ENCODE results near the gene EIF3A. TPM values are rescaled to one million over a fixed set of nuclear protein-coding genes. Genes with fewer than 3 reads are reported as not detected.

The EIF3A gene
- total and polyA plus RNA-seq, 4 donors: 27.5 to 88.9 (median 47.6) TPM

DNA sequence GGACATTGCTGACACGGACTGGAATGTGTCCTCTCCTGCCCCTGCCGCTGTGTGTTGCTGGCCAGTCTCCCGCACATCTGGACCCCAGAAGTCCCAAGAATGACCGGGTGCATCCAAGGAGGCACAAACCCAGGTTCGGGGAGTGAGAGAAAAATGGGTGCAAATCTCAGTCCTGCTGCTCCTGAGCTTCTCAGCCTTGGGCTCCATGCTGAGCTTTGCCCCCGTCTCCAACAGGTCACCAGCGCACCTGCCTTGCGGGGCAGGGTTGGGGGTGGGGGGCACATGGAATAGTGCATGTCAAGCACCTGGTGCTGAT is 57.1 kb downstream of the EIF3A start:
- H3K9ac ChIP-seq (ENCODE audit: low read depth in 1 of 2, low read length in 2 of 2): no peak overlapping the region
- H3K9me3 ChIP-seq (ENCODE audit: control insufficient read depth in 4 of 4, low read length in 3 of 4): no peaks in the 10 kb centered on the region
- H3K4me1 ChIP-seq (ENCODE audit: control insufficient read depth in 4 of 4, insufficient read depth in 4 of 4, low read length in 3 of 4): no peaks in the 10 kb centered on the region
- WGBS: 77% methylated on average over 8 of the region's 8 CpGs
- H3K36me3 ChIP-seq (ENCODE audit: control insufficient read depth in 4 of 4, insufficient read depth in 3 of 4, low read depth in 1 of 4, low read length in 3 of 4): no peaks in the 10 kb centered on the region
- H3K27me3 ChIP-seq (ENCODE audit: control insufficient read depth in 4 of 4, insufficient read depth in 4 of 4, low read length in 3 of 4): no peaks in the 10 kb centered on the region
- no peak for TF ChIP-seq RXRA (IDR thresholded peaks at IDR 0.05)
- TF ChIP-seq, protein P1, sequence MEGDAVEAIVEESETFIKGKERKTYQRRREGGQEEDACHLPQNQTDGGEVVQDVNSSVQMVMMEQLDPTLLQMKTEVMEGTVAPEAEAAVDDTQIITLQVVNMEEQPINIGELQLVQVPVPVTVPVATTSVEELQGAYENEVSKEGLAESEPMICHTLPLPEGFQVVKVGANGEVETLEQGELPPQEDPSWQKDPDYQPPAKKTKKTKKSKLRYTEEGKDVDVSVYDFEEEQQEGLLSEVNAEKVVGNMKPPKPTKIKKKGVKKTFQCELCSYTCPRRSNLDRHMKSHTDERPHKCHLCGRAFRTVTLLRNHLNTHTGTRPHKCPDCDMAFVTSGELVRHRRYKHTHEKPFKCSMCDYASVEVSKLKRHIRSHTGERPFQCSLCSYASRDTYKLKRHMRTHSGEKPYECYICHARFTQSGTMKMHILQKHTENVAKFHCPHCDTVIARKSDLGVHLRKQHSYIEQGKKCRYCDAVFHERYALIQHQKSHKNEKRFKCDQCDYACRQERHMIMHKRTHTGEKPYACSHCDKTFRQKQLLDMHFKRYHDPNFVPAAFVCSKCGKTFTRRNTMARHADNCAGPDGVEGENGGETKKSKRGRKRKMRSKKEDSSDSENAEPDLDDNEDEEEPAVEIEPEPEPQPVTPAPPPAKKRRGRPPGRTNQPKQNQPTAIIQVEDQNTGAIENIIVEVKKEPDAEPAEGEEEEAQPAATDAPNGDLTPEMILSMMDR (IDR thresholded peaks at IDR 0.05; ENCODE audit: low read depth, low read length, missing input control): no peak
- no peak for TF ChIP-seq HNF4A (conservative IDR thresholded peaks at IDR 0.05)
- no peak for TF ChIP-seq EGR1 (IDR thresholded peaks at IDR 0.05; ENCODE audit: low read depth in 2 of 2)
- no peak for TF ChIP-seq RAD21 (IDR thresholded peaks at IDR 0.05)
- no peak for TF ChIP-seq NR2F2 (IDR thresholded peaks at IDR 0.05)
- no peak for TF ChIP-seq FOXA1 (IDR thresholded peaks at IDR 0.05)
- TF ChIP-seq, protein P2, sequence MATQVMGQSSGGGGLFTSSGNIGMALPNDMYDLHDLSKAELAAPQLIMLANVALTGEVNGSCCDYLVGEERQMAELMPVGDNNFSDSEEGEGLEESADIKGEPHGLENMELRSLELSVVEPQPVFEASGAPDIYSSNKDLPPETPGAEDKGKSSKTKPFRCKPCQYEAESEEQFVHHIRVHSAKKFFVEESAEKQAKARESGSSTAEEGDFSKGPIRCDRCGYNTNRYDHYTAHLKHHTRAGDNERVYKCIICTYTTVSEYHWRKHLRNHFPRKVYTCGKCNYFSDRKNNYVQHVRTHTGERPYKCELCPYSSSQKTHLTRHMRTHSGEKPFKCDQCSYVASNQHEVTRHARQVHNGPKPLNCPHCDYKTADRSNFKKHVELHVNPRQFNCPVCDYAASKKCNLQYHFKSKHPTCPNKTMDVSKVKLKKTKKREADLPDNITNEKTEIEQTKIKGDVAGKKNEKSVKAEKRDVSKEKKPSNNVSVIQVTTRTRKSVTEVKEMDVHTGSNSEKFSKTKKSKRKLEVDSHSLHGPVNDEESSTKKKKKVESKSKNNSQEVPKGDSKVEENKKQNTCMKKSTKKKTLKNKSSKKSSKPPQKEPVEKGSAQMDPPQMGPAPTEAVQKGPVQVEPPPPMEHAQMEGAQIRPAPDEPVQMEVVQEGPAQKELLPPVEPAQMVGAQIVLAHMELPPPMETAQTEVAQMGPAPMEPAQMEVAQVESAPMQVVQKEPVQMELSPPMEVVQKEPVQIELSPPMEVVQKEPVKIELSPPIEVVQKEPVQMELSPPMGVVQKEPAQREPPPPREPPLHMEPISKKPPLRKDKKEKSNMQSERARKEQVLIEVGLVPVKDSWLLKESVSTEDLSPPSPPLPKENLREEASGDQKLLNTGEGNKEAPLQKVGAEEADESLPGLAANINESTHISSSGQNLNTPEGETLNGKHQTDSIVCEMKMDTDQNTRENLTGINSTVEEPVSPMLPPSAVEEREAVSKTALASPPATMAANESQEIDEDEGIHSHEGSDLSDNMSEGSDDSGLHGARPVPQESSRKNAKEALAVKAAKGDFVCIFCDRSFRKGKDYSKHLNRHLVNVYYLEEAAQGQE (IDR thresholded peaks at IDR 0.05): no peak
- TF ChIP-seq JUND (IDR thresholded peaks at IDR 0.05): no peak
- no peak for TF ChIP-seq SP1 (IDR thresholded peaks at IDR 0.05)
- TF ChIP-seq, protein P3, sequence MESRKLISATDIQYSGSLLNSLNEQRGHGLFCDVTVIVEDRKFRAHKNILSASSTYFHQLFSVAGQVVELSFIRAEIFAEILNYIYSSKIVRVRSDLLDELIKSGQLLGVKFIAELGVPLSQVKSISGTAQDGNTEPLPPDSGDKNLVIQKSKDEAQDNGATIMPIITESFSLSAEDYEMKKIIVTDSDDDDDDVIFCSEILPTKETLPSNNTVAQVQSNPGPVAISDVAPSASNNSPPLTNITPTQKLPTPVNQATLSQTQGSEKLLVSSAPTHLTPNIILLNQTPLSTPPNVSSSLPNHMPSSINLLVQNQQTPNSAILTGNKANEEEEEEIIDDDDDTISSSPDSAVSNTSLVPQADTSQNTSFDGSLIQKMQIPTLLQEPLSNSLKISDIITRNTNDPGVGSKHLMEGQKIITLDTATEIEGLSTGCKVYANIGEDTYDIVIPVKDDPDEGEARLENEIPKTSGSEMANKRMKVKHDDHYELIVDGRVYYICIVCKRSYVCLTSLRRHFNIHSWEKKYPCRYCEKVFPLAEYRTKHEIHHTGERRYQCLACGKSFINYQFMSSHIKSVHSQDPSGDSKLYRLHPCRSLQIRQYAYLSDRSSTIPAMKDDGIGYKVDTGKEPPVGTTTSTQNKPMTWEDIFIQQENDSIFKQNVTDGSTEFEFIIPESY (IDR thresholded peaks at IDR 0.05): no peak
- no peak for TF ChIP-seq GABPA (IDR thresholded peaks at IDR 0.05 in 1 of 2, conservative IDR thresholded peaks at IDR 0.05 in 1 of 2)
- no peak for TF ChIP-seq FOXA2 (IDR thresholded peaks at IDR 0.05)
- TF ChIP-seq, protein P4, sequence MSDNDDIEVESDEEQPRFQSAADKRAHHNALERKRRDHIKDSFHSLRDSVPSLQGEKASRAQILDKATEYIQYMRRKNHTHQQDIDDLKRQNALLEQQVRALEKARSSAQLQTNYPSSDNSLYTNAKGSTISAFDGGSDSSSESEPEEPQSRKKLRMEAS (IDR thresholded peaks at IDR 0.05): no peak
- TF ChIP-seq TAF1 (conservative IDR thresholded peaks at IDR 0.05): no peak
- no peak for TF ChIP-seq YY1 (IDR thresholded peaks at IDR 0.05)
- no peak overlapping the region for H3K4me3 ChIP-seq (ENCODE audit: low read depth in 1 of 3, low read length in 3 of 3)
- no peak for DNase-seq (ENCODE audit: low spot score)
- H3K27ac ChIP-seq (ENCODE audit: low read depth in 1 of 2, low read length in 2 of 2): no peak overlapping the region

DNA sequence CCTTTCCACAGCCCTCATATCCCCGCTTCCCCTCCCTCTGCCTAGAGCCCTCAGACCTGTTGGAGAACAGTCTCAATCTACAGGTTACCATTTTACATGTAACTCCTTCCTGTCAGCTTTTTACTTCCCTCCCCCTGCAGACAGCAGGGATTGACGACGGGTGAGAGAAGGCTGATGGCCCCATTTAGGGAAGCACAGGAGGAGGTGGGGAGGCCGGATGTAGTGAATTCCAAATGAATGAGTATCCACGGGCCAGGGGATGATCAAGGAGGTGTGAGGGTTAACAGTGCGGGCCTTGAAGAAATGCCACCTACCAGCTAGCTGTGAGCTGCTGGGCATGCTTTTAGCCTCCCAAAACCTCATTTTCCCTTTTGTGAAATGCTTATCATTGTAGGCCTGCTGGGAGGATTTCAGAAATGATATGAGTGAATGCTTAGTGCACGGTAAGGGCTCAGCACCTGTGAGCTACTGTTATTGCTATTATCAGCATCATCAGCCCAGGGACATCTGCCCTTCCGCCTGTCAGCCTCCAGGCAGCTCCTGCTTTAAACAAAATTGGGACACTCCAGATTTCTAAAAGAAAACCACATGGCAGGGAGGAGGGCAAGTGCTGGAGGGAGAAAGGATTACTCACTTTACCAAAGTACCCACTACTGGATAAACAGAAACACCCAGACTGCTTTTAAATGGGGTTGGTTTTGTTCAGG is 57.6 kb downstream of the EIF3A start:
- 79% methylated on average over 8 of the region's 8 CpGs for WGBS
- no peak overlapping the region for H3K27ac ChIP-seq (ENCODE audit: low read depth in 1 of 2, low read length in 2 of 2)
- TF ChIP-seq, protein P5, sequence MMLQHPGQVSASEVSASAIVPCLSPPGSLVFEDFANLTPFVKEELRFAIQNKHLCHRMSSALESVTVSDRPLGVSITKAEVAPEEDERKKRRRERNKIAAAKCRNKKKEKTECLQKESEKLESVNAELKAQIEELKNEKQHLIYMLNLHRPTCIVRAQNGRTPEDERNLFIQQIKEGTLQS (IDR thresholded peaks at IDR 0.05): no peak
- no peak for TF ChIP-seq SP1 (IDR thresholded peaks at IDR 0.05)
- TF ChIP-seq EGR1 (IDR thresholded peaks at IDR 0.05; ENCODE audit: low read depth in 2 of 2): no peak
- TF ChIP-seq HNF4A (conservative IDR thresholded peaks at IDR 0.05): no peak
- no peak for TF ChIP-seq JUND (IDR thresholded peaks at IDR 0.05)
- no peak for TF ChIP-seq HNF4G (IDR thresholded peaks at IDR 0.05)
- TF ChIP-seq, protein P2 (IDR thresholded peaks at IDR 0.05): no peak
- TF ChIP-seq FOXA2 (IDR thresholded peaks at IDR 0.05): no peak
- no peak for TF ChIP-seq RAD21 (IDR thresholded peaks at IDR 0.05)
- no peak for TF ChIP-seq NR2F2 (IDR thresholded peaks at IDR 0.05)
- TF ChIP-seq TAF1 (conservative IDR thresholded peaks at IDR 0.05): no peak
- TF ChIP-seq, protein P3 (IDR thresholded peaks at IDR 0.05): no peak
- TF ChIP-seq RXRA (IDR thresholded peaks at IDR 0.05): no peak

More for the DNA sequence above, 57.6 kb downstream of the EIF3A start:
- H3K4me1 ChIP-seq (ENCODE audit: control insufficient read depth in 4 of 4, insufficient read depth in 4 of 4, low read length in 3 of 4): no peaks in the 10 kb centered on the region
- no peaks in the 10 kb centered on the region for H3K36me3 ChIP-seq (ENCODE audit: control insufficient read depth in 4 of 4, insufficient read depth in 3 of 4, low read depth in 1 of 4, low read length in 3 of 4)
- H3K9ac ChIP-seq (ENCODE audit: low read depth in 1 of 2, low read length in 2 of 2): no peak overlapping the region
- no peaks in the 10 kb centered on the region for H3K9me3 ChIP-seq (ENCODE audit: control insufficient read depth in 4 of 4, low read length in 3 of 4)
- H3K27me3 ChIP-seq (ENCODE audit: control insufficient read depth in 4 of 4, insufficient read depth in 4 of 4, low read length in 3 of 4): no peaks in the 10 kb centered on the region
- H3K4me3 ChIP-seq (ENCODE audit: low read depth in 1 of 3, low read length in 3 of 3): no peak overlapping the region
- DNase-seq (ENCODE audit: low spot score): peak; percentile 19

Measured in liver (tissue), 9 donors.